Measurements from ENCODE around the gene CLUH. TPM values are rescaled to one million over a fixed set of nuclear protein-coding genes. Genes with fewer than 3 reads are reported as not detected.
"Not testable (repeated sequence)": the region's sequence is repeated elsewhere in the genome, so short reads cannot be mapped to it uniquely, and the experiment has no call there.

Gene CLUH
- total RNA-seq, 4 donors from 2014 or later, result 45.4 to 118 (median 56.1) TPM

DNA sequence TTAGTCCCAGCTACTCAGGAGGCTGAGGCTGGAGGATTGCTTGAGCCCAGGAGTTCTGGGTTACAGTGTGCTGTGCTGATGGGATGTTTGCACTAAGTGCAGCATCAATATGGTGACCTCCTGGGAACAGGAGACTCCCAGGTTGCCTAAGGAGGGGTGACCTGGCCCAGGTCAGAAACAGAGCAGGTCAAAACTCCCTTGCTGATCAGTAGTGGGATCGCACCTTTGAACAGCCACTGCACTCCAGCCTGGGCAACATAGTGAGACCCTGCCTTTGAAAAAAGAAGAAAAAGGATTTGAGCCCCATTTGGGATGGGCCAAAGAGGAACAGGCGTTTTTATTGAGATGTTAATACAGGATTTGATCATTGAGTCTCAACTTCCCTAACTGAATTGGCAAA is 30.6 kb downstream of the CLUH start:
- Histone ChIP-seq H3K36me3 (peaks cover 3 to 80% (median 24%) of the 10 kb centered on the region in 3 donors), H3K27ac (no peak overlapping the region), H3K9me3 (no peaks in the 10 kb centered on the region), H3K4me3 (no peak overlapping the region), H3K27me3 (no peaks in the 10 kb centered on the region), H3K4me1 (no peaks in the 10 kb centered on the region)
- WGBS, 2 donors, result 88 to 96% methylated on average over 2 of the region's 2 CpGs
- no peak for DNase-seq (ENCODE audit: low spot score in 2 of 2)
- no peak for TF ChIP-seq EP300 (IDR thresholded peaks at IDR 0.05)
- TF ChIP-seq POLR2A (IDR thresholded peaks at IDR 0.05), result no peak
- TF ChIP-seq, protein P1, sequence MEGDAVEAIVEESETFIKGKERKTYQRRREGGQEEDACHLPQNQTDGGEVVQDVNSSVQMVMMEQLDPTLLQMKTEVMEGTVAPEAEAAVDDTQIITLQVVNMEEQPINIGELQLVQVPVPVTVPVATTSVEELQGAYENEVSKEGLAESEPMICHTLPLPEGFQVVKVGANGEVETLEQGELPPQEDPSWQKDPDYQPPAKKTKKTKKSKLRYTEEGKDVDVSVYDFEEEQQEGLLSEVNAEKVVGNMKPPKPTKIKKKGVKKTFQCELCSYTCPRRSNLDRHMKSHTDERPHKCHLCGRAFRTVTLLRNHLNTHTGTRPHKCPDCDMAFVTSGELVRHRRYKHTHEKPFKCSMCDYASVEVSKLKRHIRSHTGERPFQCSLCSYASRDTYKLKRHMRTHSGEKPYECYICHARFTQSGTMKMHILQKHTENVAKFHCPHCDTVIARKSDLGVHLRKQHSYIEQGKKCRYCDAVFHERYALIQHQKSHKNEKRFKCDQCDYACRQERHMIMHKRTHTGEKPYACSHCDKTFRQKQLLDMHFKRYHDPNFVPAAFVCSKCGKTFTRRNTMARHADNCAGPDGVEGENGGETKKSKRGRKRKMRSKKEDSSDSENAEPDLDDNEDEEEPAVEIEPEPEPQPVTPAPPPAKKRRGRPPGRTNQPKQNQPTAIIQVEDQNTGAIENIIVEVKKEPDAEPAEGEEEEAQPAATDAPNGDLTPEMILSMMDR (IDR thresholded peaks at IDR 0.05), result no peak

DNA sequence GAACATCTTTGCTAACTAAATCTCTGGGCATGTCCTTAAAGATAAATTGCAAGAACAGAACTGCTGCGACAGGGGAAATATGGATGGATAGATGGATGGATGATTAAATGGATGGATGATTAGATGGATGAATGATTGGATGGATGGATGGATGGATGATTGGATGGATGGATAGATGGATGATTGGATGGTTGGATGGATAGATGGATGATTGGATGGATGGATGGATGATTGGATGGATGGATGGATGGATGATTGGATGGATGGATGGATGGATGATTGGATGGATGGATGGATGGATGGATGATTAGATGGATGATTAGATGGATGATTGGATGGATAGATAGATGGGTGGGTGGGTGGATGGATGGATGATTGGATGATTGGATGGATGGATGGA is 32.3 kb downstream of the CLUH start:
- DNase-seq (ENCODE audit: low spot score in 2 of 2); H3K27me3 ChIP-seq; H3K4me3 ChIP-seq; H3K27ac ChIP-seq; H3K9me3 ChIP-seq; H3K4me1 ChIP-seq: not testable (repeated sequence)
- 97 to 100% methylated on average over 1 of the region's 1 CpG for WGBS, 2 donors
- H3K36me3 ChIP-seq, result peaks cover 3 to 84% (median 24%) of the 10 kb centered on the region in 3 donors

DNA sequence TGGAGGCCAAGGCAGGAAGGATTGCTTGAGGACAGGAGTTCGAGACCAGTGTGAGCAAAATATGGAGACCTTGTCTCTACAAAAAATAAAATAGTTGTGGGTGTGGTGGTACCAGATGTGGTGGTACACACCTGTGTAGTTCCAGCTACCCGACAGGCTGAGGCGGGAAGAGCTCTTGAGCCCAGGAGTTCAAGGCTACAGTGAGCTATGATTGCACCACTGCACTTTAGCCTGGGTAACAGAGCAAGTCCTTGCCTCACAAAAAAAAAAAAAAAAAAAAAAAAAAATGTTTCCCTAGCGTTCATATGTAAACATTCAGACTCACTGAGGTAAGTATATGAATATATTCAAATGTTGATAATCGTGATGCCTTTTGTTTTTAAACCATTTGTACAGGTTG is 39.5 kb downstream of the CLUH start:
- H3K9me3 ChIP-seq, result no peaks in the 10 kb centered on the region
- peaks cover 2 to 90% (median 5%) of the 10 kb centered on the region in 3 donors for H3K36me3 ChIP-seq
- no peak for DNase-seq (ENCODE audit: low spot score in 2 of 2)
- no peaks in the 10 kb centered on the region for H3K4me1 ChIP-seq
- TF ChIP-seq POLR2A (IDR thresholded peaks at IDR 0.05) (no peak), EP300 (IDR thresholded peaks at IDR 0.05) (no peak)
- TF ChIP-seq, protein P1 (IDR thresholded peaks at IDR 0.05), result no peak
- no peaks in the 10 kb centered on the region for H3K27me3 ChIP-seq
- H3K27ac ChIP-seq, result no peak overlapping the region
- 91 to 92% methylated on average over 5 of the region's 5 CpGs for WGBS, 2 donors
- no peak overlapping the region for H3K4me3 ChIP-seq

DNA sequence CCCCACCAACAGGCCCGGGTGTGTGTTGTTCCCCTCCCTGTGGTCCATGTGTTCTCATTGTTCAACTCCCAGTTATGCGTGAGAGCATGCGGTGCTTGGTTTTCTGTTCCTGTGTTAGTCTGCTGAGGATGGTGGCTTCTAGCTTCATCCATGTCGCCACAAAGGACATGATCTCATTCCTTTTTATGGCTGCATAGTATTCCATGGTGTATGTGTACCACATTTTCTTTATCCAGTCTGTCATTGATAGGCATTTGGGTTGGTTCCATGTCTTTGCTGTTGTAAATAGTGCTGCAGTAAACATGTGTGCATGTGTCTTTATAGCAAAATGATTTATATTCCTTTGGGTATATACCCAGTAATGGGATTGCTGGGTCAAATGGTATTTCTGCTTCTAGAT is 51.2 kb downstream of the CLUH start:
- H3K4me3 ChIP-seq; H3K27me3 ChIP-seq; H3K9me3 ChIP-seq; DNase-seq (ENCODE audit: low spot score in 2 of 2); H3K27ac ChIP-seq: not testable (repeated sequence)
- WGBS, 2 donors, result 93% methylated on average over 4 of the region's 4 CpGs
- H3K4me1 ChIP-seq, result peaks cover 0 to 38% (median 0%) of the 10 kb centered on the region in 4 donors
- H3K36me3 ChIP-seq, result peaks cover 0 to 15% (median 0%) of the 10 kb centered on the region in 3 donors

DNA sequence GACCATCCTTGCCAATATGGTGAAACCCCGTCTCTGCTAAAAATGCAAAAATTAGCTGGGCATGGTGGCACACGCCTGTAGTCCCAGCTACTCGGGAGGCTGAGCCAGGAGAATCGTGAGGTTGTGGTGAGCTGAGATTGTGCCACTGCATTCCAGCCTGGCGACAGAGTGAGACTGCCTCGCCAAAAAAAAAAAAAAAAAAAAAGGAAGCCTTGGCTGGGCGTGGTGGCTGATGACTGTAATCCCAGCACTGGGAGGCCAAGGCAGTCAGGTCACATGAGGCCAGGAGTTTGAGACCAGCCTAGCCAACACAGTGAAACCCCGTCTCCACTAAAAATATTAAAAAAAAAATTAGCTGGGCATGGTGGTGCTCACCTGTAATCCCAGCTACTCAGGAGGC is 52.2 kb downstream of the CLUH start:
- H3K9me3 ChIP-seq; DNase-seq (ENCODE audit: low spot score in 2 of 2); H3K4me3 ChIP-seq; H3K27ac ChIP-seq; H3K27me3 ChIP-seq: not testable (repeated sequence)
- Histone ChIP-seq H3K36me3 (peaks cover 0 to 18% (median 0%) of the 10 kb centered on the region in 3 donors), H3K4me1 (peaks cover 0 to 30% (median 0%) of the 10 kb centered on the region in 4 donors)
- WGBS, 2 donors, result 64 to 67% methylated on average over 8 of the region's 8 CpGs

DNA sequence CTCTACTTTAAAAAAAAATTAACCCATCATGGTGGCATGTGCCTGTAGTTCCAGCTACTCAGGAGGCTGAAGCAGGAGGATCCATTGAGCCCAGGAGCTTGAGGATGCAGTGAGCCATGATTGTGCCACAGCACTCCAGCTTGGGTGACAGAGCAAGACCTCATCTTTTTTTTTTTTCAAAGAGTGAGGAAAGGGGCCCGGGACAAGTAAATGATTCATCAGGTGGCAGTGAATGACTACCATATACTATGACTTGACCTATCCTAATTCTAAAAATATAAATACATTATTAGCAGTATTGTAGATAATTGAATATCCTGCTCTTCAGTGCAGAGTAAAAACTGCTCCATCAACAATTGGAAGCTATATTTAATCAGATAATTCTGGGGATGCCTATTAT is 55.3 kb downstream of the CLUH start:
- no peak for DNase-seq (ENCODE audit: low spot score in 2 of 2)
- H3K36me3 ChIP-seq, result peaks cover 0 to 23% (median 0%) of the 10 kb centered on the region in 3 donors
- H3K27me3 ChIP-seq, result no peaks in the 10 kb centered on the region
- no peak overlapping the region for H3K27ac ChIP-seq
- H3K9me3 ChIP-seq, result peaks cover 0 to 2% (median 0%) of the 10 kb centered on the region in 4 donors
- 3 to 28% methylated on average over 1 of the region's 1 CpG for whole genome bisulfite sequencing, 2 donors
- no peak for TF ChIP-seq POLR2A (IDR thresholded peaks at IDR 0.05)
- no peak for TF ChIP-seq EP300 (IDR thresholded peaks at IDR 0.05)
- TF ChIP-seq, protein P1 (IDR thresholded peaks at IDR 0.05), result no peak
- H3K4me1 ChIP-seq, result peaks cover 0 to 30% (median 0%) of the 10 kb centered on the region in 4 donors
- H3K4me3 ChIP-seq, result no peak overlapping the region

DNA sequence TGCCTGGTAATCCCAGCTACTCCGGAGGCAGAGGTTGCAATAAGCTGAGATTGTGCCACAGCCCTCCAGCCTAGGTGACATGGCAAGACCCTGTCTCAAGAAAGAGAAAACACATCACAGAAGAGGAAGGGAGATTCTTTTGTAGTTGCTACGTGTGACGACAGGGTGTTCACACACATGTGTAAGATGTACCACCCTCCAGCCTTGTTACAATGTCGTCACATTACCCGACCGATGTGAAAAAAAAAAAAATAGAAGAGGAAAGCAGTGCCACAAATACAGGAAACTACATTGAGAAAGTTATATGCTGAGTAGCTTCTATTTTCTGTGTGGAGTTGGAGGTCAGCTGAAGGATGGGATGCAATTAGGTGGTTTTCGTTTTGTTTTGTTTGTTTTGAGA is 56.0 kb downstream of the CLUH start:
- no peaks in the 10 kb centered on the region for H3K27me3 ChIP-seq
- DNase-seq (ENCODE audit: low spot score in 2 of 2), result no peak
- TF ChIP-seq POLR2A (IDR thresholded peaks at IDR 0.05) (no peak), EP300 (IDR thresholded peaks at IDR 0.05) (no peak)
- TF ChIP-seq, protein P1 (IDR thresholded peaks at IDR 0.05), result no peak
- H3K27ac ChIP-seq, result no peak overlapping the region
- peaks cover 0 to 30% (median 0%) of the 10 kb centered on the region in 4 donors for H3K4me1 ChIP-seq
- no peak overlapping the region for H3K4me3 ChIP-seq
- 68 to 71% methylated on average over 7 of the region's 7 CpGs for WGBS, 2 donors
- peaks cover 0 to 23% (median 0%) of the 10 kb centered on the region in 3 donors for H3K36me3 ChIP-seq
- H3K9me3 ChIP-seq, result peaks cover 0 to 2% (median 0%) of the 10 kb centered on the region in 4 donors

DNA sequence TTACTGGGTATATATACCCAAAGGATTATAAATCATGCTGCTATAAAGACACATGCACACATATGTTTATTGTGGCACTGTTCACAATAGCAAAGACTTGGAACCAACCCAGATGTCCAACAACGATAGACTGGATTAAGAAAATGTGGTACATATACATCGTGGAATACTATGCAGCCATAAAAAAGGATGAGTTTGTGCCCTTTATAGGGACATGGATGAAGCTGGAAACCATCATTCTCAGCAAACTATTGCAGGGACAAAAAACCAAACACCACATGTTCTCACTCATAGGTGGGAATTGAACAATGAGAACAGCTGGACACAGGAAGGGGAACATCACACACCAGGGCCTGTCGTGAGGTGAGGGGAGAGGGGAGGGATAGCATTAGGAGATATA is 58.7 kb downstream of the CLUH start:
- not testable (repeated sequence) for H3K9me3 ChIP-seq; H3K27me3 ChIP-seq; DNase-seq (ENCODE audit: low spot score in 2 of 2); H3K4me3 ChIP-seq; H3K27ac ChIP-seq
- 91 to 96% methylated on average over 3 of the region's 3 CpGs for WGBS, 2 donors
- peaks cover 0 to 40% (median 0%) of the 10 kb centered on the region in 3 donors for H3K36me3 ChIP-seq
- peaks cover 0 to 16% (median 0%) of the 10 kb centered on the region in 4 donors for H3K4me1 ChIP-seq
